ENCODE results near the gene TMOD1. TPM values are rescaled to one million over a fixed set of nuclear protein-coding genes. Genes with fewer than 3 reads are reported as not detected.

Gene TMOD1
- total RNA-seq, 4 donors from 2014 or later, result 33.4 to 38.6 (median 37.0) TPM

GRCh38 chr9:97531888-97532376, 30.5 kb downstream of the TMOD1 start:
- TF ChIP-seq POLR2A (IDR thresholded peaks at IDR 0.05) (no peak), CTCF (IDR thresholded peaks at IDR 0.05) (no peak)
- no peaks in the 10 kb centered on the region for H3K9me3 ChIP-seq
- no peak overlapping the region for H3K4me3 ChIP-seq (replicated peaks in 1 of 3)
- 71 to 77% methylated on average over 9 of the region's 9 CpGs for WGBS, 2 donors
- peak overlapping the region in 2 of 3 donors; percentile 32 to 44 for H3K27ac ChIP-seq
- peaks cover 29 to 36% of the 10 kb centered on the region in 2 donors for H3K4me1 ChIP-seq
- DNase-seq, result no peak
- H3K36me3 ChIP-seq, result no peaks in the 10 kb centered on the region
- intact Hi-C loops (cut with DNase I), result no loop called here
- H3K27me3 ChIP-seq, result no peaks in the 10 kb centered on the region

GRCh38 chr9:97534185-97534584, 32.7 kb downstream of the TMOD1 start:
- no peaks in the 10 kb centered on the region for H3K9me3 ChIP-seq

GRCh38 chr9:97534961-97535594, 33.6 kb downstream of the TMOD1 start:
- peaks cover 3 to 6% of the 10 kb centered on the region in 2 donors for H3K4me1 ChIP-seq
- H3K27me3 ChIP-seq, result no peaks in the 10 kb centered on the region
- no peak for DNase-seq
- TF ChIP-seq CTCF (IDR thresholded peaks at IDR 0.05) (no peak), POLR2A (IDR thresholded peaks at IDR 0.05) (no peak)
- intact Hi-C loops (cut with DNase I), result no loop called here
- H3K27ac ChIP-seq, result no peak overlapping the region
- no peaks in the 10 kb centered on the region for H3K9me3 ChIP-seq
- no peaks in the 10 kb centered on the region for H3K36me3 ChIP-seq
- 93% methylated on average over 10 of the region's 10 CpGs for WGBS, 2 donors
- no peak overlapping the region for H3K4me3 ChIP-seq (replicated peaks in 1 of 3)

More at GRCh38 chr9:97534185-97534584, 32.7 kb downstream of the TMOD1 start:
- H3K27ac ChIP-seq, result no peak overlapping the region
- no peak for TF ChIP-seq CTCF (IDR thresholded peaks at IDR 0.05)
- TF ChIP-seq POLR2A (IDR thresholded peaks at IDR 0.05), result no peak
- intact Hi-C loops (cut with DNase I), result no loop called here
- no peaks in the 10 kb centered on the region for H3K27me3 ChIP-seq
- H3K4me1 ChIP-seq, result peaks cover 12 to 14% of the 10 kb centered on the region in 2 donors
- DNase-seq, result no peak
- no peak overlapping the region for H3K4me3 ChIP-seq (replicated peaks in 1 of 3)
- WGBS, 2 donors, result 91 to 97% methylated on average over 3 of the region's 3 CpGs
- no peaks in the 10 kb centered on the region for H3K36me3 ChIP-seq

- no peak for TF ChIP-seq POLR2A (IDR thresholded peaks at IDR 0.05)
- no peak for TF ChIP-seq CTCF (IDR thresholded peaks at IDR 0.05)
- H3K4me1 ChIP-seq, result peaks cover 3 to 4% of the 10 kb centered on the region in 2 donors
- H3K36me3 ChIP-seq, result no peaks in the 10 kb centered on the region
- intact Hi-C loops (cut with DNase I), result no loop called here
- no peak for DNase-seq
- H3K27me3 ChIP-seq, result no peaks in the 10 kb centered on the region
- H3K4me3 ChIP-seq (replicated peaks in 1 of 3), result no peak overlapping the region
- H3K9me3 ChIP-seq, result no peaks in the 10 kb centered on the region
- WGBS, 2 donors, result 79 to 94% methylated on average over 5 of the region's 5 CpGs
- H3K27ac ChIP-seq, result peak overlapping the region in 1 of 3 donors; percentile 72
Measured at GRCh38 chr9:97535771-97536170, 34.3 kb downstream of the TMOD1 start.

GRCh38 chr9:97536480-97536879, 35.0 kb downstream of the TMOD1 start:
- DNase-seq, result no peak
- WGBS, 2 donors, result 92 to 94% methylated on average over 9 of the region's 9 CpGs
- TF ChIP-seq CTCF (IDR thresholded peaks at IDR 0.05) (no peak), POLR2A (IDR thresholded peaks at IDR 0.05) (no peak)
- H3K4me1 ChIP-seq, result peaks cover 3 to 4% of the 10 kb centered on the region in 2 donors
- intact Hi-C loops (cut with DNase I), result no loop called here
- no peaks in the 10 kb centered on the region for H3K36me3 ChIP-seq
- H3K27me3 ChIP-seq, result no peaks in the 10 kb centered on the region
- H3K27ac ChIP-seq, result peak overlapping the region in 1 of 3 donors; percentile 72
- H3K4me3 ChIP-seq (replicated peaks in 1 of 3), result no peak overlapping the region
- no peaks in the 10 kb centered on the region for H3K9me3 ChIP-seq

Data from thyroid gland (tissue), 4 donors.